Glutamatergic neuron (in vitro differentiated cells): Measurements from ENCODE around the gene UNC5C. TPM values are rescaled to one million over a fixed set of nuclear protein-coding genes. Genes with fewer than 3 reads are reported as not detected.

ENCODE experiments used
- DNase-seq: peaks from one replicate; pipeline ENCODE4 v3.0.0; 2022
- H3K27ac Mint-ChIP-seq: one replicate; pipeline ENCODE4 v1.8.0; 2020; ENCODE audit warnings: mild to moderate bottlenecking, mixed read lengths, inconsistent platforms; ENCODE audit not compliant: unreplicated experiment
- H3K27me3 Mint-ChIP-seq: one replicate; pipeline ENCODE4 v1.8.0; 2020; ENCODE audit warnings: mild to moderate bottlenecking, moderate library complexity, mixed read lengths, inconsistent platforms; ENCODE audit not compliant: unreplicated experiment
- H3K36me3 Mint-ChIP-seq: one replicate; pipeline ENCODE4 v1.8.0; 2020; ENCODE audit warnings: mild to moderate bottlenecking, mixed read lengths, inconsistent platforms; ENCODE audit not compliant: unreplicated experiment
- H3K4me1 Mint-ChIP-seq: one replicate; pipeline ENCODE4 v1.8.0; 2020; ENCODE audit warnings: mild to moderate bottlenecking, low read depth, mixed read lengths, inconsistent platforms; ENCODE audit not compliant: unreplicated experiment
- H3K4me3 Mint-ChIP-seq: one replicate; pipeline ENCODE4 v1.8.0; 2020; ENCODE audit warnings: mild to moderate bottlenecking, mixed read lengths, inconsistent platforms; ENCODE audit not compliant: unreplicated experiment
- H3K9me3 Mint-ChIP-seq: one replicate; pipeline ENCODE4 v1.8.0; 2020; ENCODE audit warnings: mild to moderate bottlenecking, moderate library complexity, mixed read lengths, inconsistent platforms; ENCODE audit not compliant: unreplicated experiment
- total RNA-seq: library from RNA; stranded (reverse); fragmentation: NEBNext Ultra II Directional; extraction: Animal tissue kit (Norgen Biotek cat#: 25700); gene quantifications from one replicate; pipeline ENCODE4 v1.2.1, GENCODE V29; 2021; ENCODE audit not compliant: unreplicated experiment
- TF ChIP-seq, protein P1 (sequence below): fragments of 200-600 bp; sonication (generic); IDR thresholded peaks from one replicate; pipeline ENCODE4 v1.5.0; 2021; ENCODE audit not compliant: partially characterized antibody, unreplicated experiment

The UNC5C gene
- total RNA-seq, 1 donor from 2014 or later, result 41.2 TPM

DNA sequence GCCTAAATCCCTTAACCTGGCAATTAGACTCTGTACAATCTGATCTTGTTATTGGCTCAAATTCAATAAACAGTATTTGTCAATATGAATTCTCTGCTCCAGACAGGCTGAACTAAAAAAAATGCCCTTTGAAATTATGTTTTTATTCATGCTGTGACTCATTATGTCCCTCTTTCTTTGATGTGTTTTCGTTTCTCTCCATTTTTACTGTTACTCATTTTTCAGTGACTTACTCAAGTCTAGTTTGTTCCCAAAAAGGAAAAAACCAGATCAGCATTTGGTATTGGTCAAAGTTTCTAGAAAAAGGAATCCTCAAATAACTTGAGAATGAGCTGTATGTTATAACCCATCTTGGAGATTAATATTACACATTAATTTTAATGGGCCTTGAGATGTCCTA is 40.4 kb downstream of the UNC5C start:
- no peak for DNase-seq
- Mint-ChIP-seq H3K9me3 (peaks cover 2% of the 10 kb centered on the region), H3K27me3 (peaks cover 2% of the 10 kb centered on the region), H3K27ac (no peak overlapping the region), H3K4me3 (no peak overlapping the region), H3K36me3 (no peaks in the 10 kb centered on the region), H3K4me1 (peaks cover 31% of the 10 kb centered on the region)
- TF ChIP-seq, protein P1, sequence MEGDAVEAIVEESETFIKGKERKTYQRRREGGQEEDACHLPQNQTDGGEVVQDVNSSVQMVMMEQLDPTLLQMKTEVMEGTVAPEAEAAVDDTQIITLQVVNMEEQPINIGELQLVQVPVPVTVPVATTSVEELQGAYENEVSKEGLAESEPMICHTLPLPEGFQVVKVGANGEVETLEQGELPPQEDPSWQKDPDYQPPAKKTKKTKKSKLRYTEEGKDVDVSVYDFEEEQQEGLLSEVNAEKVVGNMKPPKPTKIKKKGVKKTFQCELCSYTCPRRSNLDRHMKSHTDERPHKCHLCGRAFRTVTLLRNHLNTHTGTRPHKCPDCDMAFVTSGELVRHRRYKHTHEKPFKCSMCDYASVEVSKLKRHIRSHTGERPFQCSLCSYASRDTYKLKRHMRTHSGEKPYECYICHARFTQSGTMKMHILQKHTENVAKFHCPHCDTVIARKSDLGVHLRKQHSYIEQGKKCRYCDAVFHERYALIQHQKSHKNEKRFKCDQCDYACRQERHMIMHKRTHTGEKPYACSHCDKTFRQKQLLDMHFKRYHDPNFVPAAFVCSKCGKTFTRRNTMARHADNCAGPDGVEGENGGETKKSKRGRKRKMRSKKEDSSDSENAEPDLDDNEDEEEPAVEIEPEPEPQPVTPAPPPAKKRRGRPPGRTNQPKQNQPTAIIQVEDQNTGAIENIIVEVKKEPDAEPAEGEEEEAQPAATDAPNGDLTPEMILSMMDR, result no peak

DNA sequence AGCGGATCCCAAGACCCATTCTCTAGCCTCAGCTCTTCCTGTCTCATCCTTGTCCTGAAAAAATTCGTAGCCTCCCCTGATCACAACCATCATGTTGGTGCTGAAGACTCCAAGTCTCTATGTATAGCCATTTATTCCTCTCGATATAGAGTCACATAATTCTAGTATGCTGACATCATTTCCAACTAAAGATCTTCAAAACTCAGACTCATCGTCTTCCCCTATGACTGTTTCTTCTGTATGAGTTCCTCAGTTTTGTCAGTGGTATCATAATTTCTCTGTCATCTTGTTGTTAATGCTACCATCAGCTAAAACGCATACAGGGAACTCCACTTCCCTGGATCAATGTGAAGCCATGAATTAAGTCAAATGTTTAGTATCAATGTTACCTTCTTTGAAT is 41.2 kb downstream of the UNC5C start:
- Mint-ChIP-seq H3K4me3 (no peak overlapping the region), H3K4me1 (peaks cover 25% of the 10 kb centered on the region), H3K36me3 (no peaks in the 10 kb centered on the region), H3K27me3 (no peaks in the 10 kb centered on the region), H3K27ac (no peak overlapping the region), H3K9me3 (no peaks in the 10 kb centered on the region)
- TF ChIP-seq, protein P1, result no peak
- DNase-seq, result no peak

DNA sequence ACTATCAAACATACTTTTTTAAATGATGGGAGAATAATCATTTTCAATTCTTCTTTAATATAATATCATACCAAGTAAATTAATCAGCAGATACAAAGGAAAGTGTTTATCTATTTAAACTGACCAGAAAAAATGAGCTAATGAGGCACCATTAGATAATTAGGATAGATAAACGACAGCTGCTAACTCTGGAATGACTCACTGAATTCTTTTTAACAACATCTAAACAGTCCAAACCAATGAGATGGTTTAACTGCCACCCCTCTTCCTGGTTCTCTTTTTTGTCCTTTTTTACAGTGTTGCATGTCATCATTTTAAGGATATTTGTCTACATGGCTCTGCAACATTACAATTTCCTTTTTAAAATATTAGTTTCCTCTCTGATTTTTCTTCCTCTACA is 41.6 kb downstream of the UNC5C start:
- Mint-ChIP-seq H3K27ac (no peak overlapping the region), H3K9me3 (no peaks in the 10 kb centered on the region), H3K4me3 (no peak overlapping the region), H3K27me3 (no peaks in the 10 kb centered on the region), H3K4me1 (peaks cover 23% of the 10 kb centered on the region), H3K36me3 (no peaks in the 10 kb centered on the region)
- TF ChIP-seq, protein P1, result no peak
- DNase-seq, result no peak

DNA sequence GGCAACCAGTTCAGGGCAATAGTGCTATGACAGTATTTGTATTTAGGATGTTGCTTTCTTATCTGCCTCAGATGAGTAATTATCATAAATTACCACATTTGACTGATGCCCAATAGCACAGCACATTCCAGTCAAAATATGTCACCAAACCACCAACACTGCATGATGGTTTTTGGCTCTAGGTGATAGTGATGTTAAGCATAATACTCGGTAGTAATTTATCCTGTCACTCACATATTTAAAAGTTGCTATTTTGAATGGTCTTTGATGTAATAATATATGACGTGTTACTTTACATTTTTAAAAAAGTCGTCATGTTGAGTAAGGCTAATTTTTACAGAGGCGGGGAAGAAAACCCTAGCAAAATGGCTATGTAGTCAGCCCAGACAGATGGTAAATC is 42.5 kb downstream of the UNC5C start:
- Mint-ChIP-seq H3K4me3 (no peak overlapping the region), H3K36me3 (no peaks in the 10 kb centered on the region), H3K9me3 (no peaks in the 10 kb centered on the region), H3K4me1 (peaks cover 16% of the 10 kb centered on the region), H3K27me3 (no peaks in the 10 kb centered on the region), H3K27ac (no peak overlapping the region)
- TF ChIP-seq, protein P1, result no peak
- DNase-seq, result no peak

DNA sequence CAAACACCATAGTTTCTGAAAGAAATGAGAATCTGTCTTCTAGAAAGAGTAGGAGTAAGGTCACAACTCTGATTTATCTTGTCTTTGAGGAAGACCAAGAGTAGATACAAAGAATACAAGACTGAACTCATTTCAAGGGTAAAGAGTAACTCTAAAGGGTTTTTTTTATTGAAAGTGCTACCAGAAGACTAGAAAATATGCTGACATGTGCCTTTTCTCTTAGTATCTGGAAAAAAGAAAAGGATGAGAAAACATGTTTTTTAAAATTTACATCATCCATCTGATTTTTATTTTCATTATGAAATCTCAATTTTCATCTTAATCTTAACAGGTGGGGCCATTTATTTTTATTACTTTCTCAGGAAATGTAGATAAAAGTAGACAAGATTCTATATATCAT is 43.0 kb downstream of the UNC5C start:
- Mint-ChIP-seq H3K9me3 (no peaks in the 10 kb centered on the region), H3K27ac (no peak overlapping the region), H3K4me3 (no peak overlapping the region), H3K27me3 (no peaks in the 10 kb centered on the region), H3K36me3 (no peaks in the 10 kb centered on the region), H3K4me1 (peaks cover 11% of the 10 kb centered on the region)
- no peak for DNase-seq
- TF ChIP-seq, protein P1, result no peak
